Esophagus muscularis mucosa (tissue), 4 donors: ENCODE results near the gene ST13.

Experiments
- EP300 ChIP-seq: sonication (generic); formaldehyde crosslinking; IDR thresholded peaks from one replicate; pipeline ENCODE4 v1.6.1; 2017; ENCODE audit warnings: antibody characterized with exemption
- POLR2A ChIP-seq: fragments of 450-650 bp; IDR thresholded peaks from one replicate; pipeline ENCODE4 v1.6.1; 2017; ENCODE audit warnings: antibody characterized with exemption, moderate library complexity, mild to moderate bottlenecking, low read depth
- POLR2AphosphoS5 ChIP-seq, 2 donors: sonication (generic); formaldehyde crosslinking; IDR thresholded peaks; one replicate each; pipeline ENCODE4 v1.6.1; 2017; ENCODE audit warnings: antibody characterized with exemption in 2 of 2
- TF ChIP-seq, protein P1 (sequence below), 3 experiments: fragments of 200-600 bp in 2 of 3; fragments of 450-650 bp in 1 of 3; sonication (generic) in 2 of 3; IDR thresholded peaks; one replicate each; pipeline ENCODE4 v1.5.1; 2017 to 2019; ENCODE audit warnings: antibody characterized with exemption in 3 of 3, mild to moderate bottlenecking in 2 of 3, moderate library complexity in 1 of 3

DNA sequence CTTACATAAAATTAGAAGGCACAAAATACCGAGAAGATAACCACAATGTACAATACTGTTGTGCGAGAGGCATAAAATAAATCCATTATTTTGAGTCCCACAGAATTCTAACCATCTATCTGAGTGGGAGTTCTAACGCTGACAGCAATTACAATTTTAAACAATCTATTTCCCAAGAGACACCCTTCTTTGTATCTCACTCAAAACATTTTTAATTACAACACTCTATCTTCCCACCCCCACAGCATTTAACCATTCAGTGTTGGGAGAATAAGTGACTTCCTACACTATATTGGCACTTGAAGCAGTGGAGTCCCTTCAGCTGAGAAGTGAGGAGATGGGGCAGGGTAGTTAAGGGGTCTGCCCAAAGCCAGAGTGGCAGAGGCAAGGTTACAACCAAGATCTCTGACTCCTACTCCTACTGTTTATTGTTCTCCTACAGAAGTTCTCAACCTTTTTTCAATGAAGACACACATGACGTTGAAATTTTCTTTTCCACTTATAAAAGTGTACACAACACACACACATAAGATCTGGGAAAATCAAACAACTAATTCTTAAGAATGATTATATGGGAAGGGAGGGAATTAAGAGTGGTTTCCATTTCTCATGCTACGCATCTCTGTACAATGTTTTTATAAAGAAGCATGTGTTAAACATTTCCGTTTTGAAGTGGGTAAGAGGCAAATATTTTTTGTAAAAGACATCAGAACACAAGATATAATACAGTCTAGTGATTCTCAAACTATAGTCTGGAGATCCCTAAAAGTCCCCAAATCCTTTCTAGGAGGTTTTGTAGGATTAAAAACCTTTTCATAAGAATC, 48.2 kb downstream of the ST13 start:
- TF ChIP-seq POLR2A = no peak
- TF ChIP-seq, protein P1, sequence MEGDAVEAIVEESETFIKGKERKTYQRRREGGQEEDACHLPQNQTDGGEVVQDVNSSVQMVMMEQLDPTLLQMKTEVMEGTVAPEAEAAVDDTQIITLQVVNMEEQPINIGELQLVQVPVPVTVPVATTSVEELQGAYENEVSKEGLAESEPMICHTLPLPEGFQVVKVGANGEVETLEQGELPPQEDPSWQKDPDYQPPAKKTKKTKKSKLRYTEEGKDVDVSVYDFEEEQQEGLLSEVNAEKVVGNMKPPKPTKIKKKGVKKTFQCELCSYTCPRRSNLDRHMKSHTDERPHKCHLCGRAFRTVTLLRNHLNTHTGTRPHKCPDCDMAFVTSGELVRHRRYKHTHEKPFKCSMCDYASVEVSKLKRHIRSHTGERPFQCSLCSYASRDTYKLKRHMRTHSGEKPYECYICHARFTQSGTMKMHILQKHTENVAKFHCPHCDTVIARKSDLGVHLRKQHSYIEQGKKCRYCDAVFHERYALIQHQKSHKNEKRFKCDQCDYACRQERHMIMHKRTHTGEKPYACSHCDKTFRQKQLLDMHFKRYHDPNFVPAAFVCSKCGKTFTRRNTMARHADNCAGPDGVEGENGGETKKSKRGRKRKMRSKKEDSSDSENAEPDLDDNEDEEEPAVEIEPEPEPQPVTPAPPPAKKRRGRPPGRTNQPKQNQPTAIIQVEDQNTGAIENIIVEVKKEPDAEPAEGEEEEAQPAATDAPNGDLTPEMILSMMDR (IDR thresholded peaks at IDR 0.05) = no peak
- TF ChIP-seq EP300 = no peak
- no peak for TF ChIP-seq POLR2AphosphoS5 (IDR thresholded peaks at IDR 0.05)
